WI38 (cell line): ENCODE measurements around the gene POLN.
"Not testable (repeated sequence)": the region's sequence is repeated elsewhere in the genome, so short reads cannot be mapped to it uniquely, and the experiment has no call there.

Experiments used
- H3K4me3 ChIP-seq: 2 replicates; pipeline ENCODE4 v1.5.1; 2011; ENCODE audit warnings: low read depth, mild to moderate bottlenecking, control low read depth, low read length
- CTCF ChIP-seq: IDR thresholded peaks from 2 replicates; pipeline ENCODE4 v1.5.1; 2012; ENCODE audit warnings: low read depth, mild to moderate bottlenecking, control low read depth, low read length

The POLN gene

GRCh38 chr4:2172627-2173231 lies 69.2 kb downstream of the POLN start:
- no peak for TF ChIP-seq CTCF
- no peak overlapping the region for H3K4me3 ChIP-seq

- TF ChIP-seq CTCF: no peak
- H3K4me3 ChIP-seq: no peak overlapping the region
Observed at GRCh38 chr4:2172161-2172560, 69.8 kb downstream of the POLN start.

GRCh38 chr4:2168469-2169319 lies 73.2 kb downstream of the POLN start:
- no peak for TF ChIP-seq CTCF
- H3K4me3 ChIP-seq: no peak overlapping the region

GRCh38 chr4:2166253-2166652 lies 75.7 kb downstream of the POLN start:
- H3K4me3 ChIP-seq: no peak overlapping the region
- no peak for TF ChIP-seq CTCF

GRCh38 chr4:2165391-2165790 lies 76.5 kb downstream of the POLN start:
- TF ChIP-seq CTCF: no peak
- H3K4me3 ChIP-seq: no peak overlapping the region

GRCh38 chr4:2163311-2163821 lies 78.6 kb downstream of the POLN start:
- H3K4me3 ChIP-seq: no peak overlapping the region
- TF ChIP-seq CTCF: no peak

- not testable (repeated sequence) for H3K4me3 ChIP-seq
Observed at GRCh38 chr4:2161092-2161703, 80.7 kb downstream of the POLN start.
